Adrenal gland (tissue), 5 donors: Measurements from ENCODE around the gene RGL1.

ENCODE experiments used
- CTCF ChIP-seq, 6 experiments: fragments of 450-650 bp in 4 of 6; fragments of 200-600 bp in 2 of 6; sonication (generic) in 1 of 6; IDR thresholded peaks; 1 replicate in 5 of 6; 2 replicates in 1 of 6; pipeline versions ENCODE4 v1.5.1 to v1.8.0; 2016 to 2021; ENCODE audit warnings: antibody characterized with exemption in 6 of 6, mild to moderate bottlenecking in 2 of 6, moderate library complexity in 1 of 6
- POLR2A ChIP-seq, 2 donors: fragments of 450-650 bp; IDR thresholded peaks; one replicate each; pipeline ENCODE4 v1.6.1; 2017; ENCODE audit warnings: antibody characterized with exemption in 2 of 2, mild to moderate bottlenecking in 2 of 2, moderate library complexity in 1 of 2
- donor health status: DM: no; HTN: no; CAD: no.

- TF ChIP-seq POLR2A (IDR thresholded peaks at IDR 0.05) (no peak), CTCF (IDR thresholded peaks at IDR 0.05) (no peak)
Measured at GRCh38 chr1:183758913-183759312, 46.0 kb upstream of the RGL1 start.
